Neural cell (in vitro differentiated cells): ENCODE data around the gene CRYBB2. TPM values are rescaled to one million over a fixed set of nuclear protein-coding genes. Genes with fewer than 3 reads are reported as not detected.

Source experiments
- H2AFZ ChIP-seq: fragments of 200-600, 300-800 bp; sonication (generic), shearing (Covaris generic); 2 replicates; pipeline ENCODE4 v1.6.0; 2014; ENCODE audit warnings: low read depth, mild to moderate bottlenecking, antibody characterized with exemption, low read length, moderate library complexity
- H3F3A ChIP-seq: fragments of 200-600 bp; shearing (Covaris generic); 2 replicates; pipeline ENCODE4 v1.6.1; 2016; ENCODE audit warnings: mild to moderate bottlenecking, moderate library complexity, mixed read lengths, antibody characterized with exemption, low read length; ENCODE audit not compliant: insufficient read depth, poor library complexity, severe bottlenecking
- H3K27ac ChIP-seq: fragments of 200-600, 300-800 bp; sonication (generic), shearing (Covaris generic); 2 replicates; pipeline ENCODE4 v1.5.1; 2014; ENCODE audit warnings: mild to moderate bottlenecking, low read length, moderate library complexity
- H3K27me3 ChIP-seq: fragments of 300-800, 200-600 bp; sonication (generic), shearing (Covaris generic); 2 replicates; pipeline ENCODE4 v1.6.0; 2014; ENCODE audit warnings: mild to moderate bottlenecking, low read depth, low read length, moderate library complexity; ENCODE audit not compliant: insufficient read depth
- H3K36me3 ChIP-seq: fragments of 300-800, 200-600 bp; sonication (generic), shearing (Covaris generic); 2 replicates; pipeline ENCODE4 v1.5.1; 2014; ENCODE audit warnings: mild to moderate bottlenecking, antibody characterized with exemption, low read length, moderate library complexity; ENCODE audit not compliant: insufficient read depth
- H3K4me2 ChIP-seq: fragments of 300-800, 200-600 bp; sonication (generic), shearing (Covaris generic); 2 replicates; pipeline ENCODE4 v1.6.0; 2014; ENCODE audit warnings: mild to moderate bottlenecking, low read length
- H3K4me3 ChIP-seq: fragments of 300-800, 200-600 bp; sonication (generic), shearing (Covaris generic); 2 replicates; pipeline ENCODE4 v1.5.1; 2014; ENCODE audit warnings: mild to moderate bottlenecking, low read length, moderate library complexity
- H3K79me2 ChIP-seq: fragments of 200-600 bp; shearing (Covaris generic); replicated peaks from 2 replicates; pipeline ENCODE4 v1.6.0; 2014; ENCODE audit warnings: mild to moderate bottlenecking, low read length, moderate library complexity; ENCODE audit not compliant: insufficient read depth
- H3K9ac ChIP-seq: fragments of 300-800, 200-600 bp; sonication (generic), shearing (Covaris generic); 2 replicates; pipeline ENCODE4 v1.6.1; 2016; ENCODE audit warnings: mild to moderate bottlenecking, low read length, mixed read lengths
- H3K9me2 ChIP-seq: fragments of 200-600 bp; shearing (Covaris generic); 2 replicates; pipeline ENCODE4 v1.6.1; 2016; ENCODE audit warnings: mild to moderate bottlenecking, low read length, mixed read lengths; ENCODE audit not compliant: insufficient read depth
- H3K9me3 ChIP-seq: fragments of 200-600, 300-800 bp; sonication (generic), shearing (Covaris generic); 2 replicates; pipeline ENCODE4 v1.6.1; 2016; ENCODE audit warnings: mild to moderate bottlenecking, mixed run types, low read length, moderate library complexity, mixed read lengths
- H4K20me1 ChIP-seq: fragments of 200-600 bp; shearing (Covaris generic); 2 replicates; pipeline ENCODE4 v1.6.1; 2016; ENCODE audit warnings: mild to moderate bottlenecking, mixed run types; ENCODE audit not compliant: insufficient read depth
- EP300 ChIP-seq: fragments of 450-650 bp; conservative IDR thresholded peaks from 2 replicates; pipeline ENCODE4 v1.6.1; 2014; ENCODE audit warnings: antibody characterized with exemption, mild to moderate bottlenecking, moderate library complexity; ENCODE audit not compliant: poor library complexity, severe bottlenecking
- EZH2 ChIP-seq: fragments of 200-600, 300-800 bp; shearing (Covaris generic), sonication (generic); IDR thresholded peaks from 2 replicates; pipeline ENCODE4 v1.6.1; 2014; ENCODE audit warnings: antibody characterized with exemption, low read length, borderline replicate concordance, mild to moderate bottlenecking; ENCODE audit not compliant: insufficient read depth, poor library complexity, severe bottlenecking
- MXI1 ChIP-seq: fragments of 450-650 bp; conservative IDR thresholded peaks from 2 replicates; pipeline ENCODE4 v1.6.1; 2014; ENCODE audit warnings: antibody characterized with exemption, mild to moderate bottlenecking; ENCODE audit not compliant: poor library complexity, severe bottlenecking
- POLR2AphosphoS5 ChIP-seq: IDR thresholded peaks from 2 replicates; pipeline ENCODE4 v1.6.1; 2012
- RAD21 ChIP-seq: fragments of 450-650 bp; conservative IDR thresholded peaks from 2 replicates; pipeline ENCODE4 v1.6.1; 2014; ENCODE audit warnings: antibody characterized with exemption, mild to moderate bottlenecking, moderate library complexity
- SMC3 ChIP-seq: fragments of 450-650 bp; conservative IDR thresholded peaks from 2 replicates; pipeline ENCODE4 v1.6.1; 2014; ENCODE audit warnings: antibody characterized with exemption, mild to moderate bottlenecking, moderate library complexity; ENCODE audit not compliant: poor library complexity
- TAF1 ChIP-seq: IDR thresholded peaks from 2 replicates; pipeline ENCODE4 v1.6.1; 2012; ENCODE audit warnings: low read depth
- polyA plus RNA-seq: library from polyadenylated mRNA; depleted of rRNA; stranded (reverse); fragments of >200 nt; gene quantifications from 2 replicates; pipeline ENCODE4 v1.2.3, GENCODE V29; 2014
- TF ChIP-seq, protein P1 (sequence below): IDR thresholded peaks from 2 replicates; pipeline ENCODE4 v1.6.1; 2012; ENCODE audit warnings: borderline replicate concordance
- TF ChIP-seq, protein P2 (sequence below): fragments of 450-650 bp; IDR thresholded peaks from 2 replicates; pipeline ENCODE4 v1.5.1; 2014; ENCODE audit warnings: antibody characterized with exemption, mild to moderate bottlenecking, moderate library complexity; ENCODE audit not compliant: poor library complexity, severe bottlenecking

CRYBB2 gene
- polyA plus RNA-seq, 1 donor from 2014 or later = not detected

DNA sequence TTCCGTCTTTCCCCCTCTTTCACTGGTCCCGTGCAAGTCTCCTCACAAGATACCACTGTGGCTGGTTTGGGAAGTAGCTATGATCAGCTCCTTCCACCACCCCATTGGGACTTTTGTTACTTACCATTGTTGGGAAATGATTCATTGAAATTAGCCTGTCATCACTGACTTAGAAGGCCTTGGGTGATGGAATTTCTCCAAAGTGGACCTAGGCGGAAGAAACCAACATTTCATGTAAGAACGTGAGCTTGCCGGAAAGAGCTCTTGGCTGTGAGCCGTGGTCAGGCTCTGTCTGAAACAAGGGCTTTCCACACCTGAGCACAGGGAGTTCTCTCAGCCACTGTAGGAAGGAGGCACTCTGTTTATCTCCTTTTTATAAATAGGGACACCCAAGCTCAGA is 43.3 kb upstream of the CRYBB2 start:
- no peaks in the 10 kb centered on the region for H3K36me3 ChIP-seq
- H4K20me1 ChIP-seq = no peaks in the 10 kb centered on the region
- TF ChIP-seq SMC3 (no peak), EZH2 (no peak), RAD21 (no peak), TAF1 (no peak), POLR2AphosphoS5 (no peak), MXI1 (no peak)
- TF ChIP-seq, protein P1, sequence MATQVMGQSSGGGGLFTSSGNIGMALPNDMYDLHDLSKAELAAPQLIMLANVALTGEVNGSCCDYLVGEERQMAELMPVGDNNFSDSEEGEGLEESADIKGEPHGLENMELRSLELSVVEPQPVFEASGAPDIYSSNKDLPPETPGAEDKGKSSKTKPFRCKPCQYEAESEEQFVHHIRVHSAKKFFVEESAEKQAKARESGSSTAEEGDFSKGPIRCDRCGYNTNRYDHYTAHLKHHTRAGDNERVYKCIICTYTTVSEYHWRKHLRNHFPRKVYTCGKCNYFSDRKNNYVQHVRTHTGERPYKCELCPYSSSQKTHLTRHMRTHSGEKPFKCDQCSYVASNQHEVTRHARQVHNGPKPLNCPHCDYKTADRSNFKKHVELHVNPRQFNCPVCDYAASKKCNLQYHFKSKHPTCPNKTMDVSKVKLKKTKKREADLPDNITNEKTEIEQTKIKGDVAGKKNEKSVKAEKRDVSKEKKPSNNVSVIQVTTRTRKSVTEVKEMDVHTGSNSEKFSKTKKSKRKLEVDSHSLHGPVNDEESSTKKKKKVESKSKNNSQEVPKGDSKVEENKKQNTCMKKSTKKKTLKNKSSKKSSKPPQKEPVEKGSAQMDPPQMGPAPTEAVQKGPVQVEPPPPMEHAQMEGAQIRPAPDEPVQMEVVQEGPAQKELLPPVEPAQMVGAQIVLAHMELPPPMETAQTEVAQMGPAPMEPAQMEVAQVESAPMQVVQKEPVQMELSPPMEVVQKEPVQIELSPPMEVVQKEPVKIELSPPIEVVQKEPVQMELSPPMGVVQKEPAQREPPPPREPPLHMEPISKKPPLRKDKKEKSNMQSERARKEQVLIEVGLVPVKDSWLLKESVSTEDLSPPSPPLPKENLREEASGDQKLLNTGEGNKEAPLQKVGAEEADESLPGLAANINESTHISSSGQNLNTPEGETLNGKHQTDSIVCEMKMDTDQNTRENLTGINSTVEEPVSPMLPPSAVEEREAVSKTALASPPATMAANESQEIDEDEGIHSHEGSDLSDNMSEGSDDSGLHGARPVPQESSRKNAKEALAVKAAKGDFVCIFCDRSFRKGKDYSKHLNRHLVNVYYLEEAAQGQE = no peak
- TF ChIP-seq, protein P2, sequence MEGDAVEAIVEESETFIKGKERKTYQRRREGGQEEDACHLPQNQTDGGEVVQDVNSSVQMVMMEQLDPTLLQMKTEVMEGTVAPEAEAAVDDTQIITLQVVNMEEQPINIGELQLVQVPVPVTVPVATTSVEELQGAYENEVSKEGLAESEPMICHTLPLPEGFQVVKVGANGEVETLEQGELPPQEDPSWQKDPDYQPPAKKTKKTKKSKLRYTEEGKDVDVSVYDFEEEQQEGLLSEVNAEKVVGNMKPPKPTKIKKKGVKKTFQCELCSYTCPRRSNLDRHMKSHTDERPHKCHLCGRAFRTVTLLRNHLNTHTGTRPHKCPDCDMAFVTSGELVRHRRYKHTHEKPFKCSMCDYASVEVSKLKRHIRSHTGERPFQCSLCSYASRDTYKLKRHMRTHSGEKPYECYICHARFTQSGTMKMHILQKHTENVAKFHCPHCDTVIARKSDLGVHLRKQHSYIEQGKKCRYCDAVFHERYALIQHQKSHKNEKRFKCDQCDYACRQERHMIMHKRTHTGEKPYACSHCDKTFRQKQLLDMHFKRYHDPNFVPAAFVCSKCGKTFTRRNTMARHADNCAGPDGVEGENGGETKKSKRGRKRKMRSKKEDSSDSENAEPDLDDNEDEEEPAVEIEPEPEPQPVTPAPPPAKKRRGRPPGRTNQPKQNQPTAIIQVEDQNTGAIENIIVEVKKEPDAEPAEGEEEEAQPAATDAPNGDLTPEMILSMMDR = no peak
- no peak overlapping the region for H2AFZ ChIP-seq
- no peak overlapping the region for H3K4me2 ChIP-seq
- H3K9me2 ChIP-seq = no peaks in the 10 kb centered on the region
- no peaks in the 10 kb centered on the region for H3K27me3 ChIP-seq
- H3K9me3 ChIP-seq = no peaks in the 10 kb centered on the region
- H3K9ac ChIP-seq = no peak overlapping the region
- H3K79me2 ChIP-seq = no peaks in the 10 kb centered on the region
- H3F3A ChIP-seq = no peaks in the 10 kb centered on the region
- H3K27ac ChIP-seq = no peak overlapping the region
- no peak overlapping the region for H3K4me3 ChIP-seq

DNA sequence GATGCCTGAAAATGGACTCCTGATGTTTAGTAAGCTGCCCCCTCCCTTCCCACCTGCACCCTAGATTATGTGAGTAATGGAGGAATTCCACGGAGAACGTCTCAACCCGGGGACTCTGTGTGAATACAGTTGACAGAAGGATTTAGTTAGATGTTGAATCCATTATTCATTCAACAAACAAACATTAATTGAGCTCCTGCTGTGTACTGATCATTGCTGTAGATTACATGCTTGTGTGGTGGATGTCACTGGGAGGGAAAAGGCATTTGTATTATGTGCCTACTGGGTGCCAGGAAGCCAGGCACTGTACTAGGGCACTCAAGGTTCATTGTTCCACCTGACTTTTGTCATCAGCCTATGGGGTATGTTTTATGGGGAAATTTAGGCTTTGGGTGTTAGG is 42.6 kb upstream of the CRYBB2 start:
- Histone ChIP-seq H3K4me3 (no peak overlapping the region), H3K4me2 (no peak overlapping the region), H3K9me2 (no peaks in the 10 kb centered on the region), H3K27me3 (no peaks in the 10 kb centered on the region), H3K79me2 (no peaks in the 10 kb centered on the region), H3F3A (no peaks in the 10 kb centered on the region), H3K9me3 (no peaks in the 10 kb centered on the region), H2AFZ (no peak overlapping the region), H3K9ac (no peak overlapping the region), H4K20me1 (no peaks in the 10 kb centered on the region), H3K36me3 (no peaks in the 10 kb centered on the region), H3K27ac (no peak overlapping the region)
- TF ChIP-seq MXI1 (no peak), EZH2 (no peak), TAF1 (no peak), SMC3 (no peak), POLR2AphosphoS5 (no peak), RAD21 (no peak), EP300 (no peak)
- TF ChIP-seq, protein P2 = no peak
- TF ChIP-seq, protein P1 = no peak
